Right ventricle myocardium superior (tissue), 1 donor: ENCODE measurements around the gene CACNA1E. TPM values are rescaled to one million over a fixed set of nuclear protein-coding genes. Genes with fewer than 3 reads are reported as not detected.

Experiments
- ATAC-seq: fragments of 200-7000 bp; cut with Tn5 transposase; one replicate; pipeline ENCODE4 v1.9.1; 2020; ENCODE audit warnings: mild to moderate bottlenecking; ENCODE audit not compliant: poor library complexity
- DNase-seq: peaks from one replicate; pipeline ENCODE4 v3.0.0-alpha.2; 2020
- intact Hi-C: fragments of 100-400 bp; cut with DNase I; formaldehyde crosslinking; loops from one replicate; pipeline ENCODE4 v1.11.2; 2022
- long read RNA-seq: library from polyadenylated mRNA; unstranded; transcript quantifications from one replicate; pipeline ENCODE4 v2.0.0, GENCODE V29; 2021
- total RNA-seq: library from RNA; stranded (reverse); fragmentation: NEBNext Ultra II Directional; extraction: Animal tissue kit (Norgen Biotek cat#: 25700); gene quantifications from one replicate; pipeline ENCODE4 v1.2.1, GENCODE V29; 2021
- donor health status: DM: no; HTN: yes; CAD: no; lungs with severe emphysema.

Gene CACNA1E
- total RNA-seq, result 4.7 TPM
- long read RNA-seq, partial matches to known transcripts, result 0 of 3 reads
- long read RNA-seq, other reads (novel, unspliced or antisense), result 3 of 3 reads

DNA sequence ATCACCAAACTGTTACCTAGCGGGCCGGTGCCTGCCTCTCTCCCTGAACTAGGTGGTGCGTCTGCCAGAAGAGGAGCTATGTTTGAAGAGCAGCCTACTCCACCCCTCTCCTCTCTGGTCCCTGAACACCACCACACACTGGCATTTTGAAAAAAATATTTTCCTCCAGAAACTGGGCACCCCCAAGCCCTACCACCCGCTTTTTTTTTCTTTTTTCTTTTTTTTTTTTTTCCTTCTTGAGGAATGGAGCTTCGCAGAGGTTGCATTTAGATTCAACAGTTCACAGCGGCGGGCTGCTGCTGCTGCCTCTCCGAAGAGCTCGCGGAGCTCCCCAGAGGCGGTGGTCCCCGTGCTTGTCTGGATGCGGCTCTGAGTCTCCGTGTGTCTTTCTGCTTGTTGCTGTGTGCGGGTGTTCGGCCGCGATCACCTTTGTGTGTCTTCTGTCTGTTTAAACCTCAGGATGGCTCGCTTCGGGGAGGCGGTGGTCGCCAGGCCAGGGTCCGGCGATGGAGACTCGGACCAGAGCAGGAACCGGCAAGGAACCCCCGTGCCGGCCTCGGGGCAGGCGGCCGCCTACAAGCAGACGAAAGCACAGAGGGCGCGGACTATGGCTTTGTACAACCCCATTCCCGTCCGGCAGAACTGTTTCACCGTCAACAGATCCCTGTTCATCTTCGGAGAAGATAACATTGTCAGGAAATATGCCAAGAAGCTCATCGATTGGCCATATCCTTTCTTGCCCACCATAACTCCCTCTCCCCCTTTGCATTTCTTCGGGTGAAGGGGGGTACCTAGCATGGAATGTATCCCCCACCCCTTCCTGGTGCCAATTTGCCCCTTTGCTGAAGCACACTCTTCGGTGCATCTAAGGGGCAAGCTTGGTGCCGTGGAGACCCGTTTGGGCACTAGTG lies at the start of gene CACNA1E:
TSS of gene CACNA1E (plus strand) at position 233 of the 911 bp plus-strand sequence. CDS start at position 461, 228 bp downstream.
- DNase-seq, result no peak
- ATAC-seq, result no peak
- intact Hi-C loops, result loop anchor here (5.0 to 10.0 kb wide), 2 partner anchors 451 to 599 kb away; no protein-coding TSS in a partner anchor

DNA sequence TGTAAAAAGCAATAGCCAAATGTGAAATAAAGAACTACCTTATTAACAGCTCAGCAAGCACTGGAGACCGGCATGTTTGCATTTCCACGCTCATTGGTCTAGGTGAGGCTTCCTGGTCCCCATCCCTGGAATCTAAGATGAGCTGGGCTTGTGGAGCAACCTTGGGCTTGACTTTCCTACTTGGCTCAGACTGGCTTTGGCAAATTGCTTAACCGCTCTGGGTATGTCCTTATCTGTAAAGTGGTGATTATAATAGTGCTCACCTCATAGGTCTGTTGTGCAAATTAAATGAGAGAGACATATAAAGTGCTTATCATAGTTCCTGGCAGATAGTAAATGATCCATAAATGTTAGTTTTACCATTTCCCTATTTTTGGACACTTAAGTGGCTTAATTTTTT lies 49.4 kb upstream of the CACNA1E start:
- intact Hi-C loops, result no loop called here
- ATAC-seq, result peak; percentile 84
- DNase-seq, result no peak

DNA sequence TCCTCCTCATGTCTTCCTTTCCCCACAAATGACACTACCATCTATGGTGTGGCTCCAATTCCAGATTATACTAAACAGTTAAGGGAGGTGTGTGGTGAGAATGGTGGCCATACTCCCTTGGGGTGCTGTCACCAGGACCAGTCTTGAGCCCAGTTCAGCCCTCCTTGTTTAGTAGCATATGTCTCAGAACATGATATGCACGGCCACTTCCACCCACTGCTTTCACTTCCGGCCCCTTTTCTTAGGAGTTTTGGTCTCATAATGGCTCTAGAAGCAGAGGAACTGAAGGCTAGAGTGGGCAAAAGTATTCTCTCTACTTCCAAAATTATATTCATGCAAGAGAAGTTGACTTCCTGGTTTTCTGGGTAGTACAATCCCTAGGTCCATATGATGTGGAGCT lies 45.3 kb upstream of the CACNA1E start:
- no peak for DNase-seq
- ATAC-seq, result no peak
- intact Hi-C loops, result no loop called here

DNA sequence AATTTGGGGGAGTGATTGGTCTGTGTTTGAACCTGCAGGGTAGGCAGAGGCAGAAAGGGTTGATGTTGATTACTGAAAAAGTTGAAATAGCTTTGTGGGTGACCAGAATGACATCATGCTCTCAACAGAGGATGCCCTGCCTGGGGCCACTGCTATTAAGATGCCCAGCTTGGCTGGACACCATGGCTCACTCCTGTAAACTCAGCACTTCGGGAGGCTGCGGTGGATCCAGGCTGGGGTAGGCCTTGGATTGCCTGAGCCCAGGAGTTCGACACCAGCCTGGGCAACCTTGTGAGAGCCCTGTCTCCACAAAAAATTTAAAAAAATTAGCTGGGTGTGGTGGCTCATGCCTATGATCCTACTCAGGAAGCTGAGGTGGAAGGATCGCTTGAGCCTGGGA lies 42.8 kb upstream of the CACNA1E start:
- ATAC-seq (no peak), DNase-seq (no peak)
- intact Hi-C loops, result no loop called here

DNA sequence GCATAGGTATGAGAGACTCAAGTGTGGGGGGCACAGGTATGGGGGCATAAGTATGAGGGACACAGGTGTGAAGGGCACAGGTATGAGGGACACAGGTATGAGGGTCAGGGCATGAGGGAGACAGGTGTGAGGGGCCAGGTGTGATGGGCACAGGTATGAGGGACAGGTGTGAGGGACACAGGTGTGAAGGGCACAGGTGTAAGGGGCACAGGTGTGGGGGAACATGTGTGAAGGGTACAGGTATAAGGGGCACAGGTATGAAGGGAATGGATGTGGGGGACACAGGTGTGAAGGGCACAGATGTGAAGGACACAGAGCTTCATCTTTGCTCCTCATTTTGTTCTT lies 41.2 kb upstream of the CACNA1E start:
- no peak for DNase-seq
- ATAC-seq, result no peak
- intact Hi-C loops, result no loop called here

DNA sequence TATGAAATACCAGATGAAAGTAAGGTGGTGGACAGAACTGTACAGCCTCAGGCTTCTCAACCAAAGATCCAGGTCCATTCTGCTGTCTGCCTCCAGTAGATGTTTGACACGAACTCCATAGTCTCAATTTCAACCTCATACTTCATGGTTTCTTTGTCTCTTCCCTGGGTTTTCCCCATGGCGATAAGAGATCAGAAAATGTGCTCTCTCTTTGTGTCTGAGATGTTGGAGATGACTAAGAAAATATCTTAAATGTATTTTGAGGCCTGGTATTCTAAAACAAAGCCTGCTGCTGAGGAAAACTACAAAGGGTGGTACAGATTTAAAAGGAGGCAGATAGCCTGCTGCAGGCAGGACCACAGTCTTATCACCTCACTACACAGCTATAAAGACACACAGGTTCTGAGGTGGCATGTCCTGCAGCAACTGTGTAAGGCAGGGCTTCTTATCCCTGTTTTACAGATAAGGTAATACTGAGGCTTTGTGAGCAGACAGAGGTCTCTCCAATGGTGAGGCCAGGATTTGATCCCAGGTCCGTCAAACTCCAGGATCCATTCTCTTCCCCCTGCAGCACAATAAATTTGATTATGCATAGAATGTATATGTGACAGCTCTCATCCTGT lies 40.0 kb upstream of the CACNA1E start:
- no peak for DNase-seq

DNA sequence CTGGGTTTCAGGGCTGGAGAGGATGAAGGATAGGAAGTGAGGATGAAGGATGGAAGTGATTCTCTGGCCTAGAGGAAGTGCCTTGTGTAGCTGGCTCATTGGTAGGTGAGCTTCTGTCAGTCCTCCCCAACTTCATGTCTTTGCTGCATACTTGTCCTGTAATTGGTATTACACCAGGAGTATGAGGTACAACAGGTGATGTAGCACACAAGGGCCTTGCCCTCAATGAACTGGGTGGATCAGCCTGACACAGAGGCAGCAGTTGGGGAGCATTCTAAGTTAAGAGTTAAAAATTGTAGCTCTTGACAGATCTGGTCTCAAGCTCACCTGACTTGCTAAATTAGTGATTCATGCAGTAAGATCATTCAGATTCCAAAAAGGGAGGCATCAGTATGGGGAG lies 37.9 kb upstream of the CACNA1E start:
- intact Hi-C loops, result no loop called here
- no peak for ATAC-seq
- no peak for DNase-seq

More for the DNA sequence above, 40.0 kb upstream of the CACNA1E start:
- intact Hi-C loops, result no loop called here
- ATAC-seq, result no peak

DNA sequence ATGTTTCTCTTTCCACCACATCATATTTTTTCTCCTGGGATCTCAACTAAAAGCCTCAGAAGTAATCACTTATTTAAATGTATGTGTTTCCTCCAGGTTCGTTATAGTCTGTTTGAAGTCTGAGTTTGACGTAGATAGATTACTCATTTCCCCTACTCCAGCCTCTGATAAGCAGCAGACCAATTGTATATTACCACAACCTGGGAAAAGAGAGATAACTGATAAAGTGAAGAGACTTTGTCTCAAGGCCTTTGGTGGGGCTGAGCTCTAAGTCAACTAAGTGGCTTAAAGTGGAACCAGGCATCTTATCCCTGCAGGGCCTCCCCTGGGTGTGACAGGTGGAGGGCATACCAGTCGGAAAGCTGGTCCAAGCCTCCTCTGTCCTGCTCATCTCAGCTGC lies 34.9 kb upstream of the CACNA1E start:
- no peak for ATAC-seq
- no peak for DNase-seq
- intact Hi-C loops, result no loop called here

DNA sequence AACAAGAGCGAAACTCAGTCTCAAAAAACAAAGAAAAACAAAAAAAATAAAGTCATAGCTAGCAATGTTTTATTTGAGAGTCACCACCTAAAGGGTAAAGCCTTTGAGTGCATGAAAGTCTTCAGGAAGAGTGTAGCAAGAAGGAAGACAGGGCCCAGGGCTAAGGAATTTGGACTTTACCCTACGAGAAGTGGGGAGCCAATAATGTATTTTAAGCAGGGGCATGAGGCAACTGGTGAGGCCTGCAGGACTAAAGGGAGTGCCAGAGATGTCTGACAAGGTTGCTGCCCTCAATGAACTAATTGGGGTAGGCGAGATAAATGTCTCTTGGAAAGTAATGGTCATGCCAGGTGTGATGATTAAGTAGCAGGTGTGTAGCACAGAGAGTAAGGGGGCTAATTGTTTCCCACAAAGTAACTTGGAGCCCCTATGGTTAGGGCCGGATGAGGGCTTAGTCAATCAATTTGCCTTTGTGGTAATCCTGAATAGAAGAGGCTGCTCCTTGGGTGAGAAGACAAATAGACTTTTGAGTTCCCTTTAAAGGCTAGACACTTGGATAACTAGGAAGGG lies 31.6 kb upstream of the CACNA1E start:
- DNase-seq (no peak), ATAC-seq (no peak)
- intact Hi-C loops, result no loop called here

DNA sequence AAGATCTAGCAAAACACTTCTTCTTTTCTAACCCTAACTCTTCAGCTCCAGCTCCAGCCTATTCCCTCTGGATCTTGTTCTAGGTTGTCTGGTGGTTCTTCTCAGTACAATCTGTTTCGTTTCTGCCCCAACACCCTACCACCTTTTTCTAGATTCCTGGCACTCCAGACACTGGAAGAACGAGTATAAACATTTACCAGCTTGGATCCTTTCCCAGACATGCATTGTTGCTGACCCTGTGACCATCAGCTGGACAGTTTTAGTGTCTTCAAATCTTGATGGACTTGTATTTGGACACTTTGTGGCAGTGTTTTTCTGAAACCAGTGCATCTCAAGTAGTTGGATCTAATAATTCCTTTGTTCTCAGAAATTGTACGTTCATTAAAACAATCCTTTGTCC lies 30.6 kb upstream of the CACNA1E start:
- intact Hi-C loops, result no loop called here
- ATAC-seq, result no peak
- no peak for DNase-seq

DNA sequence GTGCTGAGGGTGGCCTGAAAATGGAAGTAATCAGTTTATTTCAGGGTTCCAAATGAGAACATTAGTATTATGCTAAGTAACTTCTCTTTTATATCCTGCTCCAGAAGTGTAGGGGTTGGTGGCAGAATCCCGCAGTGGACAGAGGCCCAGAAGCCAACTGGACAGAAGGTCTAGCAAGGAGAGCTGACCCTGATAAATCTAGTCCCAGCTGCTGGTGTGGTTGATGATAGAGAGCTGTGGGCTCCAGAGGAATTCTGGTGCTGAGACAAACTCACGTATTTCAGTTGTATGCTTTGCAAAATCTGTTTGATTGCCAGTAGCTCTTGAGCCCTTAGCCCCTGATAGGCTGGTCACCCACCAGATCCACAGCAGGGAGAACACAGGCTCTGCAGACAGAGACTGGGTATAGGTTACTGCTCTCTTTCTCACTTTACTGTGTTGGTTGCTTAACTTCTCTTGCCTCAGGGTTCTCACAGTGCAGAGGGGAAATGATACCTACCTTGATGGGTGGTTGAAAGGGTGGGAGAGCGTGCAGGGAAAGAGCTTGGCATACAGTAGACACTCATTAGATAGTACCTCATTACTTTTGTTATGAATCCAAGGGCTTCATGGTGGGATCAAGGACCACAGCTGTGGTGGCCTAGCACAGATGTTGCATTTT lies 29.6 kb upstream of the CACNA1E start:
- intact Hi-C loops, result no loop called here
- ATAC-seq (no peak), DNase-seq (no peak)

DNA sequence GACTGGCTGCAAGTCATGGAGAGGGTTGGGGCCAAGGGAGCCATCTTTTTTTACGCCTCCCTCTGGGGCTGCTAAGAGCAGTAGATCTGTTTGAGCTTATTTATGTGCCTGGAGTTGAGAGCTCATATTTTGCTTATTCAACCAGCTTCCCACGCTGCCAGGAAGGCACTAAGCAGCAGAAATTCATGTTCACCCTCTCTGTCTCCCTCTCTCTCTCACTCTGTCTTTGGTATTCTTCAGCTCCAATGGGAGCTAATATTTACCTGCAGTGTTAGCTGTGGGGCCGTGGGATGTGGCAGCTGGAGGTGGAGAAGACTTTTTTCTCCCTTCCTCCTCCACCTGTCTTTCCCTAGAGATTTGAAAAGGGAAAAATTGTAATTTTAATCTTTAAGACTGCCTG lies 26.8 kb upstream of the CACNA1E start:
- DNase-seq, result no peak
- intact Hi-C loops, result no loop called here
- no peak for ATAC-seq

DNA sequence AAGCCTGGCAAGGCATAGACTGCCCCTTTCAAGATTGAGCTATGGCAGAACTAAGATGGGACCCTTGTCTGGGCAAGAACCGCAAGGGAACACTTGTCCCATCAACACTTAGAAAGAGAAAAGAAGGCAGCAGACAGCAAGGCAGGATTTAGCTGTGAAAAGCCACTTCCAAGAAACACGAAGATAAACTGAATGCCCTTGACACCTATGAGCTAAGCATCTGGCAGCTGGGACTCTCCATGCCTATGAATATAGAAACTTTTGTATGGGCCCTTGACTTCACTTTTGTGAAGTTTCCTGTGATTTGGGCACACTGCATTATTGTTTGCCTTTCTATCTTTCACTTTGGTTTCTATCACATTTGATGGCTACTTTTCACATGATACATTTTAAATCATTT lies 24.9 kb upstream of the CACNA1E start:
- intact Hi-C loops, result no loop called here
- no peak for ATAC-seq
- DNase-seq, result no peak

DNA sequence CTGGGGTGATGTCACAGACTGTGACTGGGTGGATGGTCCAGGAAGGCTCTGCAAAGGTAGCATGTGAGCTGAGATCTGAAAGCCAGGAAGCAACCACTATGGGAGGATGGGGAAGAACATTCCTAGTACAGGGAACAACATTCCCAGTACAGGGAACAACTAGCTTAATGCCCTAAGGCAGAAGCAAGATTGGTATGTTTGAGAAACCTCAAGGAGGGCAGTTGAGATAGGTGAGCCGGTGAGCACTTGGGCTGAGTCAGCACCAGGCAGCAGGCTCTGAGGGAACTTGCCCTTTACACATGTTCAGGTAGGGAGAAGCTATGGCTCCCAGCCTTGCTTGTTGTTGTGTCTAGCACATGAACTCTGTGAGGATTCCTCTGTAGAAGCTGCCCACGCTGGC lies 24.2 kb upstream of the CACNA1E start:
- no peak for ATAC-seq
- DNase-seq, result no peak
- intact Hi-C loops, result no loop called here

DNA sequence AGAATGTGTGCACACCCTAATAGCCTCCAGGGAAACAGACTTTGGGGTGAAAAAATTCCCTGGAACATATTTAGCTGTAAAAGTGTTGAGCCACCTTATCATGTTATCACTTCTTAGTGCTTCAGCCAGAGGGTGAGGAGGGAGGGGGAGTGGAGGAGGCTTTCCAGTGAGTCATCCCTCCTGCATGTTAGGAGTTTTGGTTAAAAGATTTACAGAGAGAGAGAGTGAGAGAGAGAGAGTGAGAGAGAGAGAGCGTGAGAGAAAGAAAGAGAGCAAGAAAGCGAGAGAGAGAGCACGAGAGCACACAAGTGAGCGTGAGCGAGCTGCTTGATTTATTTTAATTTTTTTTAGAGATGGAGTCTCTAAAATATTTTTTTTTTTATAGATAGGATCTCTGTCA lies 13.5 kb upstream of the CACNA1E start:
- intact Hi-C loops, result no loop called here
- DNase-seq (no peak), ATAC-seq (peak; percentile 22)

DNA sequence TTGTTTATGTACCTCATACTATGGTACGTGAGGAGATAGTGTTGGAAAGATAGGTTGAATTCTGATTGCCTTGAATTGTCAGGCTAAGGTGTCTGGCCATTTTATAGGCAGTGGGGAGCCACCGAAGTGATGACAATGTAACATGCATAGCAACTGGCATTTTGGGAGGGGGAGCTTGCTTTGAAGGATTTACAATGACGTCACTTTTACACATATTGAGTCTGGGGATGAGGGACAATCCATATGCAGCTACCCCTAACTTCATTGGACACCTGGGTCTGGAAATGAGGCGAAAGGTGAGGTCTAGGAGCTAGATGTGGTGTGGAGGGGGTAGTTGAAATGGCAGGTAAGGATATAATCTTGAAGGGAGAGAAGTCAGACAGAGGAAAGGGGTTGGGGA lies 7.7 kb upstream of the CACNA1E start:
- DNase-seq (no peak), ATAC-seq (no peak)
- intact Hi-C loops, result no loop called here

DNA sequence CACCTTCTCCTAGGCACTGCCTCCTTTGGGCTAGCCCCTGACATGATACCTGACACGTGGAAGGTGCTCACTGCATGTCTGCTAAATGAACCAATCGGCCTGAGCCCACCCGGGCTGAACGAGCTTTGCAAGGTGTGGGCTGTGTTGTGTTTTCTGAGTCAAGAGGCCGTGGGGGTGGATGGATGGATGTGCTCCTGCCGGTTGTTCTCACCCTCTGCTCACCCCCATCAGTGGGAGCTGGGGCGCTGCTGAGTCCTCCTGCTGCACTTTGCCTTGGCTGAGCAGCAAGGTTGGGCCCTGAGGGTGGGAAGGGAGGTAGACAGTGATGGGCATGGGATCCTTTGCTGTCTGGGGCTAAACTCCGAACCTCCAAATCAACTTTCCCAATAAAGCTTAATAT lies 6.7 kb upstream of the CACNA1E start:
- intact Hi-C loops, result no loop called here
- ATAC-seq, result no peak

DNA sequence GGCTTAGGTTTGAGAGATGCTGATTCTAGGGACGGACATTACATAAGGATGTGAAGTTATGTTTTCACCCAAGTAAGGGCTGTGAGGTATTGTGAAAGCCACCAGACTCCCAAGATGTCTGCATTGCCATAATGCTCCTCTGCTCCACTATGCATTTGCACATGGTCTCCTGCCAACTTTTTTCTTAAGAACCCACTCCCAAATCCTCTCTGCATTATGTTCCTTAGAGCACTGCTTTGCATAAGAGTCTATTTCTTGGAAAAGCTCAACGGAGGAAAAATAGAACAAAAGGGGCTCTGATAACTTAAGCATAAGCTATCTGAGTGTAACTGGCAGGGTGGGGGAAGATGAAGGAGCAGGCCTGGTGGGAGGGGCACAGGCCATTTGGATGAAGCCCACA lies 5.0 kb upstream of the CACNA1E start:
- DNase-seq (no peak), ATAC-seq (no peak)
- intact Hi-C loops, result loop anchor here (2.0 kb wide), 1 partner anchor 198 kb away; no protein-coding TSS in a partner anchor

More for the DNA sequence above, 6.7 kb upstream of the CACNA1E start:
- no peak for DNase-seq

DNA sequence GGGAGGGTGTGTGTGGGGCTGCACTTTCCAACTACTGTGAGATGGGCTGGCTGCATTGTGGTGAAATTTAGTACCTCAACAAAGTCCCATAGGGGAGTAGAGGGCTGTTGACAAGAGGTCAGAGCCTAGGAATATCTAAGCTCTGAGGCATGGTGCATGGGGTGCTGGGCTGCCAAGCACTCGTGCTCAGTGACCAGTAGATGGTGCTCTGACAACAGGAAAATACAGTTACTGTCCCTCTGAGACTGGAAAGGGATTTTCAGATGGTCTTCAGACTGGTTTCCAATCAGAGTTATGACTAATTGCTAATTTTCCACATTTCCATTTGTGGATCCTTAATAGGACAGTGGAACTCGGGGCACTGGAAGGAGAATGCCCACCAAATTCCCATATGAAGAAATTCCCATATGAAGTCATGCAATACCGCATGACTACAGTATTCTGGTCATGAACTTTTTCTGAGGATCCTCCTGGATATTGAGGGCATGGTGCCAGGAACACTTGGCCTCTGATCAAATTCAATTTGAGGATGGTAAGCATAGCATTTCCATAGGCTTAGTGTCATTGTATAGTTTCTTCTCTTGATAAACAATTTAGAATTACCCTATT lies 4.1 kb upstream of the CACNA1E start:
- peak; percentile 69 for DNase-seq
- ATAC-seq, result peak; percentile 90
- intact Hi-C loops, result loop anchor here (2.0 kb wide), 1 partner anchor 198 kb away; no protein-coding TSS in a partner anchor
